Posterior vena cava (tissue), 2 donors: ENCODE results near the gene FNBP1. TPM values are rescaled to one million over a fixed set of nuclear protein-coding genes. Genes with fewer than 3 reads are reported as not detected.

Source experiments
- DNase-seq: peaks from one replicate; pipeline ENCODE4 v3.0.0-alpha.2; 2020; ENCODE audit warnings: low spot score
- intact Hi-C, 2 donors: fragments of 100-400 bp; cut with DNase I; formaldehyde crosslinking; loops; one replicate each; pipeline versions ENCODE4 v1.14.1 to v1.14.2; 2022 to 2023
- total RNA-seq, 2 donors: library from RNA; stranded (reverse); fragmentation: NEBNext Ultra II Directional; extraction: Animal tissue kit (Norgen Biotek cat#: 25700); gene quantifications; one replicate each; pipeline ENCODE4 v1.2.1, GENCODE V29; 2021
- donor health status: DM: yes; HTN: yes; CAD: no.
- donor health status: DM: yes; HTN: yes; CAD: no.

The FNBP1 gene
- total RNA-seq, 2 donors from 2014 or later: 116 to 165 TPM

GRCh38 chr9:129860653-129861446 is 182.1 kb downstream of the FNBP1 start:
- intact Hi-C loops: no loop called here
- DNase-seq: no peak

- intact Hi-C loops: no loop called here
- DNase-seq: no peak
Measured at GRCh38 chr9:129858167-129858962, 184.6 kb downstream of the FNBP1 start.

- DNase-seq: no peak
- intact Hi-C loops: no loop called here
Measured at GRCh38 chr9:129857207-129857606, 185.8 kb downstream of the FNBP1 start.

- DNase-seq: no peak
Measured at GRCh38 chr9:129854588-129855110, 188.3 kb downstream of the FNBP1 start.

GRCh38 chr9:129853614-129854013 is 189.4 kb downstream of the FNBP1 start:
- intact Hi-C loops: no loop called here
- no peak for DNase-seq

More at GRCh38 chr9:129854588-129855110, 188.3 kb downstream of the FNBP1 start:
- intact Hi-C loops: no loop called here

- no peak for DNase-seq
- intact Hi-C loops: no loop called here
Measured at GRCh38 chr9:129852579-129852978, 190.4 kb downstream of the FNBP1 start.

- no peak for DNase-seq
- intact Hi-C loops: no loop called here
Measured at GRCh38 chr9:129851821-129852220, 191.2 kb downstream of the FNBP1 start.

GRCh38 chr9:129850821-129851550 is 192.0 kb downstream of the FNBP1 start:
- no peak for DNase-seq
- intact Hi-C loops: no loop called here

GRCh38 chr9:129849901-129850300 is 193.1 kb downstream of the FNBP1 start:
- no peak for DNase-seq
- intact Hi-C loops: no loop called here

- intact Hi-C loops: no loop called here
- no peak for DNase-seq
Measured at GRCh38 chr9:129848712-129849441, 194.1 kb downstream of the FNBP1 start.

- intact Hi-C loops: no loop called here
- DNase-seq: no peak
Measured at GRCh38 chr9:129845373-129845772, 197.6 kb downstream of the FNBP1 start.

GRCh38 chr9:129841071-129841470 is 201.9 kb downstream of the FNBP1 start:
- intact Hi-C loops: no loop called here
- DNase-seq: no peak

- intact Hi-C loops: no loop called here
- DNase-seq: no peak
Measured at GRCh38 chr9:129840034-129840433, 203.0 kb downstream of the FNBP1 start.

- intact Hi-C loops: no loop called here
- DNase-seq: no peak
Measured at GRCh38 chr9:129839324-129840023, 203.5 kb downstream of the FNBP1 start.

- no peak for DNase-seq
- intact Hi-C loops: no loop called here
Measured at GRCh38 chr9:129838707-129839259, 204.2 kb downstream of the FNBP1 start.
